SIG-M5 treated with dmso at 0.1 percent for 504 hours (cell line): ENCODE data around the gene COMMD7.
A peak's percentile ranks its signal among the peaks of the same experiment; 100 is the strongest.

Experiments used
- DNase-seq: peaks from one replicate; lab custom pipeline; 2025; ENCODE audit not compliant: unreplicated experiment; lab: John Stamatoyannopoulos, UW

The COMMD7 gene

DNA sequence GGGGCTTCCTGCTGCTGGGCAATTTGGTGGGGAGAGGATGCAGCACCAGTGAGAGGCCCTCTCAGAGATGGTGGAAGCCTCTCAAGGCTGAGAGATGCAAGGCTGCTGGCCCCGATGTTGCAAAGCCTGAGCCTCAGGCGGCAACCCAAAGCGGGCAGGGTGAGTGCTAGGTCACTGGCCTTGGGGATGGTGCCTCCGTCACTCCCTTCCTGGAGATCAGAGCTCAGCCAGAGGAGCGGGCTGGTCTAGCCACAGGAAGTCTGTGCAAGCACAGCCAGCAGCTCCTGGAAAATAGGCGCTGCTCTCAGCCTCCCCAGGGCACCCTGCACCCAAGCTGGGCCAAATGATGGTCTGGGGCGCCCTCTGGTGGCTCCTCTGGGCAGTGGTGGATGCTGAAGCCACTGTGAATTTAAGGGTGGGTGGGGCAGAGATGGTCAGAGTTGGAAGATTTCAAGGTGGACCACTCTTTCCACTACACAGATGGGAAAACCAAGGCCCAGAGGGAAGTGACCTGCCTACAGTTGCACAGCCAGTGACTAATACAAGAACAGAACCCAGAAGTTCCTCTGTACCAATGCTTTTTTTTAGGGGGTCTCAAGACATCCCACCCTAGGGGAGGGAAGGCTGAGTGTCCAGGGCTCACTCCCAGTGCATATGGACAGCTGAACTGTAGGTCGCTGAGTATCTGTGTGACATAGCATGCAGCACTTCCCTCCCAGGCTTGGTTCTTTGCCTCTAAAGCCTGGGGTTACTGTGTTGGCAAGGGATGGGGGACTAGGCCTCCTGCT is 90.3 kb downstream of the COMMD7 start:
- DNase-seq = peak; percentile 88
